Globus pallidus (tissue), 1 donor: Measurements from ENCODE around the gene TMEM184B.
"Not testable (repeated sequence)": the region's sequence is repeated elsewhere in the genome, so short reads cannot be mapped to it uniquely, and the experiment has no call there.

Experiments used
- DNase-seq: peaks from one replicate; pipeline ENCODE4 v3.0.0-alpha.2; 2015; ENCODE audit warnings: low spot score

TMEM184B gene

DNA sequence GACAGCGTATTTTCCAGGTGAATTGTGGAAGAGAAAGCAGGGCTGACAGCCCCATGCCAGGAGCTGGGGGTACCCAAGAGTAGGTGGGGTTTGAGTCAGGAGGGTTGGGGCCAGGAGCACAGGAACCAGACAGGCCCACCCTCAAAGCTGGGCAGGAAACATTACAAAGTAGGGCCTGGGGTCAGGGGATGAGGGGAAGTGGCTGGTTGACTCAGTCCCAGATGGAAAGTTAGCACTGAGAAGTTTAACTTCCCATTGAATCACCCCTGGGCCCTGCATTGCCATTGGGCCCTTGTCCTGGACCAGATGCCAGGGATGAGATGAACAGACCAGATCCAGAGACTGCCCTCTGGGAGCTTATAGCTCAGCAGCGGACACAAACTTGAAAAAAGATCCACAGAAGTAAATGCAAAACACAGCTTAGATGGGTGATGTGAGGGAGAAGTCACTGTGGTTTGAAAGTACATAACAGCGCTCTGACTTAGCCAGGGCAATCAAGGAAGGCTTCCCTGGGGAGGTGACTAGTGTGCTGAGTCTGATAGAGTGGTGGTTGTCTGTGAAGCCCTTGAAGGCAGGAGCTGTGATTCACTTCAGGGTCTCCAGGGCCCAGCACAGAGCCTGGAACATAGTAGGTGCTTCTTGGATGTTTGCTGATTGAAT is 68.8 kb downstream of the TMEM184B start:
- DNase-seq: no peak

DNA sequence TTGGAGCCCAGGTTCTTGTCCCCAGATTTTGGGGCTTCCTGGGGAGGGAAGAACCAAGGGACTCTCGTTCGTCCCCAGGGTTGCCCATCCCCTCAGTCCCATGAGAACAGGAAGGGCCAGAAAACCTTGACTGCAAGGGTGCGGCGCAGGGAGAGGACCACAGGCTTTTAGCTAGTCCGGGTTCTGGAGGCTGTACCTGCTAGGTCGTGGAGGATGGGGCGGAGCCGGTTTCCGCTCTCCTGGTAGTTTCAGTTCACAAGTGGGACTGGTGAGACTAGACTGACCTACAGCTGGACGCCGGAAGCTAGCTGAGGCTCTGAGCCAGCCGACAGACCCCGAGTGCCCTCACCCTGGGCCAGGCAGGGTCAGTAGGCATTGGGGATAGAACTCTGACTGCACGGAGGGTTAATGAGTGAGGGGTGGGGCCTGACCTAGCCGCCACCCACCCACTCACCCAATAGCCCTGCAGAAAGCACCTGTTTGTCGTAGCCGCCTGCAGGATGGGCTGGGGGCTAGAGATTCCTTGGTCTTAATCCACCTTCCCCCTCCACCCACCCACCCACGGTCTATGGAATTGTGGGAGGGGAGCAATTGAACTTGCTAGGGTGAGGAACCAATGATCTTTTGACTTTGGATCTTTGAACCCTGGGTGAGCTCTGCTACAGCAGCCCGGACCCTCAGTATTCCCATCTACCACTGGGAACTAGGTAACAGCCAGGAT is 69.6 kb downstream of the TMEM184B start:
- DNase-seq: no peak

DNA sequence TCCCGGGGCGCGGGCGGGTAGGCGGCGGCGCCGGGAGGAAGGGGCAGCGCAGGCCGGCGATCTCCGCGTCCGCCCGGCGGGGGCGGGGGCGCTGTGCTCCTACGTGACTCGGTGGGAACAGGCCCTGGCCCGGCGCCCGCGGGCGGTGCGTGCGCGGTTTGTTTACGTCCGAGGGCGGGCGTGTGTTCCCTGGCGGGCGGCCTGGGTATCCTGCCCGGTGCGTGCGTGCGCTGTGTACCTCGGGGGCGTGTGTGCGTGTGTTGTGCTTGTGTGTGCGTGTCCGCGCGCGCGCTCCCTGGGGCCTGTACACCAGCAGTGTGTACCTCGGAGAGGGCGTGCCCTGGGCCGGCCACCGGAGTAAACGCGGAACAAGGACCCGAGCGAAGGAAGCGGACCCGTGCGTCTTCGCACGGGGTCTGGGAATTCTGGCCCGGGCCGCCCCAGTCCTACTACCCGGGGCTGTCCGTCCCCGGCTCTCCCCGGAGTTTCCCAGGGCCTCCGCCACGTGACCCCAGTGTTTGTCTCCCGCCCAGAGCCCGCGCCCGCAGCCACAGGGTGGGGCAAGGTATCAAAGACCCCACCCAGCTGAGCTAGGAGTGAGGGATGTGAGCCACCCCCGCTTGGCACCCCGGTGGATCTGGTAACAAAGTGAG is 70.2 kb downstream of the TMEM184B start:
- peak; percentile 46 for DNase-seq

DNA sequence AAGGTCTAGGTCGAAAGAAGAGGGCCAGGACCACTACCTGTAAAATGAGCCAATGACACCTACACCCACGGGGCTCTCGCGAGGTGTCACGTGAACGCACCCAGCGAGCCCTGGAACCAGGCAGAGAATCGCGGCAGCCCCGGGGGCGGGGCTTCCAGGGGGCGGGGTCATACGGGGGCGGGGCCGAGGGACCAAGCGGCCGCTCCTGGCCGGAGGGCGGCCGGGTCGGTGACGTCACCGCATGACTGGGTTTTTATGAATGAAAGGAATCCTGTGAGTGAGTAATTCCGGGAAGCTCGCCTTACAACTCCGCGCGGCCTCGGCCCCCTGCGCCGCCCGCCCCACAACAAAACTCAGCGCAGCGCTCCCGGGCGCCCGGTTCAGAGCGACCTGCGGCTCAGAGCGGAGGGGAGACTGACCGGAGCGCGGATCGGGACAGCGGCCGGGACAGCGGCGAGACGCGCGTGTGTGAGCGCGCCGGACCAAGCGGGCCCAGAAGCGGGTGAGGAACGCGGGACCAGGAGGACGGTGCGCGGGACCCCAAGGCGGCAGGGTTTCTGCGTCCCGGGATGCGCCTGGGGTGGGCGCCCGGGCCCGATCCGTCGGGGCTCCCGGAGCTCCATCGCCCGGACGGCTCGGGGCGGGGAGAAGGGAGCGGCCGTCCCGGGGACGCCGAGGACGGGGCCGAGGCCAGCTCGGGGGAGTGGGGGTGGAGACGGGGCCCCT is 70.9 kb downstream of the TMEM184B start, which contains the start of gene MAFF:
TSS of gene MAFF (plus strand) at position 284 of the 726 bp plus-strand sequence. CDS start 11,860 bp downstream, outside the sequence.
- peak; percentile 92 for DNase-seq

DNA sequence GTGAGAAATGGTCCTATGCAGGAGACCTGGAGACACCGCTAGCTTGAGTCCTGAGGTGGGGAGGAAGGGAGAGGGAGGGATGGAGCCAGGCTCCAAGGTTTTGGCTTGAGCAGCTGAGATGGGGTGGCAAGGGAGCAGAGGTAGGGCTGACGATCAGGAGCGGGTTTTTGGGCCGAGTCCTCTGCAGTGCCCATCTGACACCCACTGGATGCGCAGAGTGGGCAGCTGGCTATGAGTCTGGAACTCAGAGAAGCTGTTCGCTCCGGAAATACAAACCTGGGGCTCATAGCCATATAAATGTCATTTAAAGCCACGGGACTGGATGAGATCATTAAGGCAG is 71.5 kb downstream of the TMEM184B start:
- DNase-seq: no peak

GRCh38 chr22:38199826-38200559 is 72.8 kb downstream of the TMEM184B start:
- DNase-seq: no peak

- no peak for DNase-seq
Measured at GRCh38 chr22:38196791-38197419, 75.9 kb downstream of the TMEM184B start.

DNA sequence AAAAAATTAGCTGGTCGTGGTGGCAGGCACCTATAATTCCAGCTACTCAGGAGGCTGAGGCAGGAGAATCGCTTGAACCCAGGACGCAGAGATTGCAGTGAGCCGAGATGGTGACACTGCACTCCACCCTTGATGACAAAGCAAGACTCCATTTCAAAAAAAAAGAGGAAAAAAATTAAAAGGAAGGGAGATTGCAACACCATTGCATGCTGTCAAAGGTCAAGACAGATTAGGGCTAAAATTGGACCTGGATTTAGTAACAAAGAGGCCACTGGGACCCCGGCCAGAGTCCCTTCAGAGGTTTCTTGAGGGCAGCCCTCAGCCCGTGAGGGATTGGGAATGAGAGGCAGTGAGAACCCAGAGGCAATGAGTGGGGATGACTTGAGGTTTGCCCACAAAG is 79.2 kb downstream of the TMEM184B start:
- no peak for DNase-seq

- DNase-seq: no peak
Measured at GRCh38 chr22:38192475-38192863, 80.3 kb downstream of the TMEM184B start.

GRCh38 chr22:38191731-38192474 is 80.9 kb downstream of the TMEM184B start:
- no peak for DNase-seq

- no peak for DNase-seq
Measured at GRCh38 chr22:38191055-38191454, 81.8 kb downstream of the TMEM184B start.

DNA sequence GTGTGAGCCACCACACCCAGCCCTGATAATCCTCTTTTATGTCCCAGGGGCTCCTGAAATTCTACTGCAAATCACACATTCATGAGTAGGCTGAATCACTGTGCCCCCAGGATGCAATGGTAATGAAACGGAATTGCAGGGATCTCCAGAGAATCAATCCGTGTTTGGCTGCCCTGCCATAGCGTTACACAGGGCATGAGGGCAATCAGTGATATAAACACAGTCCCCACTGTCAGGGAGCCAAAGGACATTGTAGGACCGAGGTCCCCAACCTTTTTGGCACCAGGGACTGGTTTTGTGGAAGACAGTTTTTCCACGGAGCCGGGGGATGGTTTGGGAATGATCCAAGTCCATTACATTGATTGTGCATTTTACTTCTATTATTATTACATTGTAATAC is 82.2 kb downstream of the TMEM184B start:
- no peak for DNase-seq

- DNase-seq: no peak
Measured at GRCh38 chr22:38189104-38189503, 83.7 kb downstream of the TMEM184B start.

- no peak for DNase-seq
Measured at GRCh38 chr22:38187413-38188212, 85.2 kb downstream of the TMEM184B start.

- DNase-seq: no peak
Measured at GRCh38 chr22:38186429-38186828, 86.4 kb downstream of the TMEM184B start.

DNA sequence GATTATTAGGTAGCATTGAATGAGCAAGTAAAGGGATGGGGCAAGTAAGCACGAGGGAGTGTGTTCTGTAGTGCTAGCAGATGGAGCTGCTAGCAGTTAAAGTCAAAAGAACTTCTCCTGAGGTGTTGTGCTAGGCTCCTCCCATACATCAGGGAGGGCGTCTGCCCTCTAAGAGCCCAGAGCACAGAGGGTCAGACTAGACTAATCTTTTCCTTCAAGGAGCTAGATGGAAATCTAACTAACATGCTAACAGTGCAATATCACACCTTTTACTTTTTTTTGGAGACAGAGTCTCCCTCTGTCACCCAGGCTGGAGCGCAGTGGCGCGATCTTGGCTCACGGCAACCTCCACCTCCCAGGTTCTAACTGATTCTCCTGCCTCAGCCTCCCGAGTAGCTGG is 88.0 kb downstream of the TMEM184B start:
- DNase-seq: no peak

DNA sequence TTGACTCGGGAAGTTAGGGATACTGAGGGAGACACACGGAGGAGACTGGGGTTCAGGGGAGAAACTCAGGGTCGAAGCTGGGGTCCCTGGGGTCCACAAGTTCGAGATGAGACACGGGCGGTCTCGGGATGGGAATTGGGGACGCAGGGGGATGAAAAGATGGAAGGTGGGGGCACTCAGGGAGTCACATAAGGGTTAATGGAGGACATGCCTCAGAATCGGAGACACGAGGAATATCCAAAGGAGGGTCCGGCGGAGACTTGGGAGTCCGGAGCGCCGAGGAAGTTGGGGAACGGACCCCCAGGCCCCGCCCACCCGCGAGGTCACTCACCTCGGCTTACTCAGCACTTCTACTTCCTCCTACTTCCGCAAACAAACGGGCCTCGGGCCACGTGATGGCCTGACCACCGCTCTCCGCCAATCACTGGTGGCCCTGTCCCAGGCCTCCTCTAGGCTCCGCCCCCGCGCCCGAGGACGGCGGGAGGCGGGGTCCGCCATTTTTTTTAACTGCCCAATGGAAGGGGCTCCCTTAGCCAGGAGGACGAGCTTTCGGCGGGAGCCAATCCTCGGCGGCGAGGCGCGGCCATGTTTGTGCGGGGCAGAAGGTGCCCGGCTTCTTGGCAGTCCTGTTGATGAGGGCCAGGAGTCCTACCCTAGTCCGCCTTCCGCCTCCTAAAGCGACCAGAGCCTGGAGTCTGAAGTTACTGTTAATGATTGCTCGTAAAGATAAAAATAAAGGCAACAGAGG is 91.2 kb downstream of the TMEM184B start, which contains the start of gene PLA2G6:
TSS of gene PLA2G6 (minus strand) at position 378 of the 748 bp plus-strand sequence. CDS start 12,404 bp downstream, outside the sequence.
- peak; percentile 98 for DNase-seq

DNA sequence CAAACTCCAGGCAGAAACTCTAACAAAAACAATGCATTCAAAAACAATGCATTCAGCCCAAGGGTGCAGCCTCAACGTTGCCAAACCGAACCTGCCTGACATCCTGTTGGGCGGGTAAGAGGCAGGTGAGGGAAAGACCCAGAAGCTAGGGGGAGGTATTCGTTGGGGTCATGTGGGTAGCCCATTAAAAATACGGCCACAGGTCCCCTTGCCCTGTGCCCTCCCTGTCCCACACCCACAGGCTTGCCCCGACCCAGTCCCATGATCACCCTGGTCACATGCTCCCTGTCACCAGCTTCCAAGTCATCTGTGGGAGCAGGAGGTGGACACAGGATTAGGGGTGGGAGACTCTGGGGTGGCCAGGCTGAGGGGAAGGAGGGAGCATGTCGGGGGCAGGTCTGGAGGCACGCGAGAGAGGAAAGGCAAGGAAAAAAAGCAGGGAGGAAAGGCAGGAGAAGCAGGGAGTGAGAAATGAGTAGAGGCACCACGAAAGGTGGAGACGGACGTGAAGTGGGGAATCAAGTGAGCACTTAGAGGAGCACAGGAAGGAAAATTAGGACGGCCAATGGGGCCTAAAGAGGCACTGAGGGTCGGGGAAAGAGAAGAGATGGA is 91.9 kb downstream of the TMEM184B start:
- DNase-seq: peak; percentile 80

GRCh38 chr22:38178605-38178937 is 94.2 kb downstream of the TMEM184B start:
- not testable (repeated sequence) for DNase-seq
